Endothelial cell of umbilical vein (primary cell): ENCODE data around the gene COL9A3. TPM values are rescaled to one million over a fixed set of nuclear protein-coding genes. Genes with fewer than 3 reads are reported as not detected.

Experiments
- BruUV-seq: library from RNA; stranded (reverse); fragments of 400-500 nt; replicated peaks from 2 replicates; lab custom pipeline; 2021; lab: Mats Ljungman, UMichigan
- CTCF ChIA-PET: fragments of 300-600, 350-600 bp; sonication (Branson Sonifier 250); formaldehyde crosslinking; loops from one replicate; lab custom pipeline; 2021; ENCODE audit warnings: antibody characterized with exemption, inconsistent platforms; lab: Charles Lee
- POLR2A ChIA-PET: fragments of 300-600, 350-600 bp; sonication (Branson Sonifier 250); formaldehyde crosslinking; loops from one replicate; lab custom pipeline; 2021; ENCODE audit warnings: antibody characterized with exemption, inconsistent platforms; lab: Charles Lee
- DNase-seq: peaks from one replicate; pipeline ENCODE4 v3.0.0-alpha.2; 2011; ENCODE audit warnings: low read depth, low spot score
- FAIRE-seq: peaks from 2 replicates; lab custom pipeline; 2011; peaks lifted over from hg19 to GRCh38; lab: Jason Lieb, UNC
- H2AFZ ChIP-seq: 2 replicates; pipeline ENCODE4 v1.6.0; 2012; ENCODE audit warnings: low read depth, low read length, control low read depth, inconsistent platforms
- H3K27ac ChIP-seq: 2 replicates; pipeline ENCODE4 v1.5.1; 2011; ENCODE audit warnings: low read depth, mild to moderate bottlenecking, control low read depth, low read length, moderate library complexity; ENCODE audit not compliant: insufficient read depth
- H3K27me3 ChIP-seq, 2 experiments: 2 replicates each; pipeline versions ENCODE4 v1.6.0 to v1.6.1; 2011; ENCODE audit warnings: low read length in 2 of 2, mixed read lengths in 1 of 2; ENCODE audit not compliant: control insufficient read depth in 2 of 2, insufficient read depth in 2 of 2
- H3K36me3 ChIP-seq, 2 experiments: 2 replicates in 1 of 2; 3 replicates in 1 of 2; pipeline ENCODE4 v1.5.1; 2011; ENCODE audit warnings: low read length in 2 of 2, mild to moderate bottlenecking in 1 of 2, moderate library complexity in 1 of 2; ENCODE audit not compliant: control insufficient read depth in 2 of 2, insufficient read depth in 2 of 2; ENCODE audit errors: extremely low read depth in 1 of 2
- H3K4me1 ChIP-seq: 3 replicates; pipeline ENCODE4 v1.5.1; 2011; ENCODE audit warnings: mild to moderate bottlenecking, low read length; ENCODE audit not compliant: control insufficient read depth, insufficient read depth; ENCODE audit errors: extremely low read depth
- H3K4me2 ChIP-seq: 2 replicates; pipeline ENCODE4 v1.6.1; 2011; ENCODE audit warnings: low read length, control low read depth, mixed read lengths; ENCODE audit not compliant: insufficient read depth
- H3K4me3 ChIP-seq, 3 experiments: fragments of 200-600 bp in 1 of 3; sonication (generic), shearing (Covaris generic) in 1 of 3; replicated peaks in 1 of 3; 2 replicates each; pipeline ENCODE4 v1.5.1; 2011 to 2016; ENCODE audit warnings: control low read depth in 3 of 3, low read length in 3 of 3, mild to moderate bottlenecking in 2 of 3, inconsistent platforms in 1 of 3, low read depth in 1 of 3, moderate library complexity in 1 of 3; ENCODE audit not compliant: insufficient read depth in 1 of 3
- H3K79me2 ChIP-seq: 2 replicates; pipeline ENCODE4 v1.6.0; 2012; ENCODE audit warnings: low read length, inconsistent platforms; ENCODE audit not compliant: control insufficient read depth, insufficient read depth
- H3K9ac ChIP-seq: replicated peaks from 2 replicates; pipeline ENCODE3; 2011; ENCODE audit warnings: low read length, control low read depth; ENCODE audit not compliant: insufficient read depth; ENCODE audit errors: extremely low read depth
- H3K9me1 ChIP-seq: replicated peaks from 3 replicates; pipeline ENCODE4 v1.6.0; 2011; ENCODE audit warnings: mild to moderate bottlenecking, low read length; ENCODE audit not compliant: control insufficient read depth, insufficient read depth; ENCODE audit errors: extremely low read depth
- H3K9me3 ChIP-seq: replicated peaks from 2 replicates; pipeline ENCODE4 v1.5.1; 2012; ENCODE audit warnings: low read length, inconsistent platforms; ENCODE audit not compliant: control insufficient read depth, insufficient read depth
- H4K20me1 ChIP-seq: replicated peaks from 2 replicates; pipeline ENCODE3; 2011; ENCODE audit warnings: mild to moderate bottlenecking, low read length; ENCODE audit not compliant: control insufficient read depth, insufficient read depth; ENCODE audit errors: extremely low read depth
- EZH2 ChIP-seq: IDR thresholded peaks from 2 replicates; pipeline ENCODE4 v1.6.1; 2012; ENCODE audit warnings: borderline replicate concordance, low read depth, mild to moderate bottlenecking, moderate library complexity, low read length, inconsistent platforms; ENCODE audit not compliant: severe bottlenecking
- FOS ChIP-seq: IDR thresholded peaks from 2 replicates; pipeline ENCODE4 v1.6.1; 2011; ENCODE audit warnings: mild to moderate bottlenecking, low read length, moderate library complexity, borderline replicate concordance; ENCODE audit not compliant: insufficient read depth
- GATA2 ChIP-seq: IDR thresholded peaks from 2 replicates; pipeline ENCODE4 v1.7.0; 2011; ENCODE audit warnings: low read depth, mild to moderate bottlenecking, moderate library complexity, mixed read lengths, low read length; ENCODE audit not compliant: insufficient read length, insufficient read depth
- JUN ChIP-seq: IDR thresholded peaks from 2 replicates; pipeline ENCODE4 v1.6.1; 2011; ENCODE audit warnings: borderline replicate concordance, low read depth; ENCODE audit not compliant: insufficient read length, insufficient read depth
- MYC ChIP-seq: IDR thresholded peaks from one replicate; pipeline ENCODE4 v1.6.1; 2011; ENCODE audit warnings: mild to moderate bottlenecking, low read depth, low read length
- POLR2A ChIP-seq: IDR thresholded peaks from 2 replicates; pipeline ENCODE4 v1.6.1; 2012; ENCODE audit warnings: low read depth, mild to moderate bottlenecking, control low read depth, low read length
- POLR2AphosphoS5 ChIP-seq: IDR thresholded peaks from 2 replicates; pipeline ENCODE4 v1.6.1; 2012; ENCODE audit warnings: low read depth, mild to moderate bottlenecking, control low read depth, low read length, moderate library complexity; ENCODE audit not compliant: insufficient read depth
- dilution Hi-C: fragments of 300-500 bp; cut with MboI; formaldehyde crosslinking; loops from one replicate; pipeline ENCODE4 v1.15.0; 2019; ENCODE audit warnings: low sequenced_read_pairs; ENCODE audit not compliant: extremely low pct_ligation_motif_present
- intact Hi-C: fragments of 100-400 bp; cut with micrococcal nuclease; formaldehyde crosslinking; loops from one replicate; pipeline ENCODE4 v1.10.0; 2022
- polyA plus RNA-seq, 4 experiments: library from polyadenylated mRNA; depleted of rRNA in 3 of 4; stranded (reverse) in 3 of 4; unstranded in 1 of 4; fragments of >200 nt; gene quantifications; 2 replicates each; pipeline versions ENCODE4 v1.2.1 to v1.2.3, GENCODE V29; 2011 to 2012; ENCODE audit warnings: missing spikeins in 1 of 4
- total RNA-seq: library from RNA; stranded (reverse); gene quantifications from 2 replicates; pipeline ENCODE4 v1.2.3, GENCODE V29; 2021
- TF ChIP-seq, protein P1 (sequence below), 2 donors: IDR thresholded peaks; 1 replicate in 1 of 2; 2 replicates in 1 of 2; pipeline ENCODE4 v1.5.1; 2011; ENCODE audit warnings: low read length in 2 of 2, mild to moderate bottlenecking in 2 of 2, moderate library complexity in 2 of 2, control low read depth in 1 of 2, inconsistent platforms in 1 of 2, low read depth in 1 of 2; ENCODE audit not compliant: insufficient read depth in 1 of 2; ENCODE audit errors: extremely low read depth in 1 of 2
- TF ChIP-seq, protein P2 (sequence below): IDR thresholded peaks from 2 replicates; pipeline ENCODE4 v1.6.1; 2011; ENCODE audit not compliant: insufficient read depth, insufficient read length

The COL9A3 gene
- total and polyA plus RNA-seq, 2 donors (not counting 3 experiments of a cell fraction or from before 2014, with no cell fraction given) = 0.46 to 0.60 TPM

DNA sequence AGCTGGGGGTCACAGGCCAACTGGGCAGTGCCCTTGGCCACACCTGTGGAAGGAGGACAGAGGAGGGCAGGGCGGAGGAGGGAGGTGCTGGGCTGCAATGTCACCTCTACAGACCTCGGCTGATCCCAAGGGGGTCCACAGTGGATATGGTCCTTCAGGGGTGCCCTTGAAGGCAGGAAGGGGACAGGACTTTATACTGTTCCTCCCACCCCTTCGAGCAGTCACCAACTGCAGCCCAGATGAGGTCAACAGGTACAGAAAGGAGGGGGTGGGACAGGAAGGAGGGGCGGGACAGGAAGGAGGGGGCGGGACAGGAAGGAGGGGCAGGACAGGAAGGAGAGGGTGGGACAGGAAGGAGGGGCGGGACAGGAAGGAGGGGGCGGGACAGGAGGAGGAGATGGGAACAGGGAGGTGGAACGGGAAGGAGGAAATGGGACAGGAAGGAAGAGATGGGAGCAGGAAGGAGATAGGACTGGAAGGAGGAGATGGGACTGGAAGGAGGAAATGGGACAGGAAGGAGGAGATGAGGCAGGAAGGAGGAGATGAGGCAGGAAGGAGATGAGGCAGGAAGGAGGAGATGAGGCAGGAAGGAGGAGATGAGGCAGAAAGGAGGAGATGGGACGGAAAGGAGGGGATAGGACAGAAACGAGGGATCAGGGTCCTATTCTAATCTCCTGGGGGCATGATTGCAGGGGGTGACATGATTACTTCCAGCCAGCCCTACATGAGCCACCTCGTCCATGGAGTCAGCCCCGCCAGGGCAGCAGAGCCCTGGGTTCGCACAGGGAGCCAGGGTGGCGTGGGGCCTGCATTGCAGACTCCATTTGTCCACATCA, 39.9 kb upstream of the COL9A3 start:
- H3K79me2 ChIP-seq = no peaks in the 10 kb centered on the region

More for the DNA sequence above, 39.9 kb upstream of the COL9A3 start:
- no peaks in the 10 kb centered on the region for H3K9me1 ChIP-seq
- H3K4me2 ChIP-seq = no peak overlapping the region
- H3K27me3 ChIP-seq = no peaks in the 10 kb centered on the region
- ChIA-PET CTCF (no interaction called here), POLR2A (no interaction called here)
- no peak for FAIRE-seq
- no peak overlapping the region for H3K9ac ChIP-seq
- intact Hi-C loops = no loop called here
- H4K20me1 ChIP-seq = no peaks in the 10 kb centered on the region
- H3K9me3 ChIP-seq = no peaks in the 10 kb centered on the region
- H2AFZ ChIP-seq = no peak overlapping the region
- dilution Hi-C loops = no loop called here
- no TSS peak for BruUV-seq
- no peak for DNase-seq
- no peak overlapping the region for H3K27ac ChIP-seq
- TF ChIP-seq MYC = no peak
- TF ChIP-seq, protein P1, sequence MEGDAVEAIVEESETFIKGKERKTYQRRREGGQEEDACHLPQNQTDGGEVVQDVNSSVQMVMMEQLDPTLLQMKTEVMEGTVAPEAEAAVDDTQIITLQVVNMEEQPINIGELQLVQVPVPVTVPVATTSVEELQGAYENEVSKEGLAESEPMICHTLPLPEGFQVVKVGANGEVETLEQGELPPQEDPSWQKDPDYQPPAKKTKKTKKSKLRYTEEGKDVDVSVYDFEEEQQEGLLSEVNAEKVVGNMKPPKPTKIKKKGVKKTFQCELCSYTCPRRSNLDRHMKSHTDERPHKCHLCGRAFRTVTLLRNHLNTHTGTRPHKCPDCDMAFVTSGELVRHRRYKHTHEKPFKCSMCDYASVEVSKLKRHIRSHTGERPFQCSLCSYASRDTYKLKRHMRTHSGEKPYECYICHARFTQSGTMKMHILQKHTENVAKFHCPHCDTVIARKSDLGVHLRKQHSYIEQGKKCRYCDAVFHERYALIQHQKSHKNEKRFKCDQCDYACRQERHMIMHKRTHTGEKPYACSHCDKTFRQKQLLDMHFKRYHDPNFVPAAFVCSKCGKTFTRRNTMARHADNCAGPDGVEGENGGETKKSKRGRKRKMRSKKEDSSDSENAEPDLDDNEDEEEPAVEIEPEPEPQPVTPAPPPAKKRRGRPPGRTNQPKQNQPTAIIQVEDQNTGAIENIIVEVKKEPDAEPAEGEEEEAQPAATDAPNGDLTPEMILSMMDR (IDR thresholded peaks at IDR 0.05; ENCODE audit: extremely low read depth in 1 of 2, insufficient read depth in 1 of 2, low read depth in 1 of 2, low read length in 2 of 2) = no peak
- no peak for TF ChIP-seq EZH2
- no peak for TF ChIP-seq FOS
- TF ChIP-seq, protein P2, sequence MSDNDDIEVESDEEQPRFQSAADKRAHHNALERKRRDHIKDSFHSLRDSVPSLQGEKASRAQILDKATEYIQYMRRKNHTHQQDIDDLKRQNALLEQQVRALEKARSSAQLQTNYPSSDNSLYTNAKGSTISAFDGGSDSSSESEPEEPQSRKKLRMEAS = no peak
- TF ChIP-seq POLR2AphosphoS5 = no peak
- TF ChIP-seq JUN = no peak
- no peak for TF ChIP-seq POLR2A
- no peak for TF ChIP-seq GATA2
- H3K4me3 ChIP-seq = no peak overlapping the region
- H3K4me1 ChIP-seq = peaks cover 11% of the 10 kb centered on the region
- no peaks in the 10 kb centered on the region for H3K36me3 ChIP-seq
